ENCODE measurements around the gene ARSA. TPM values are rescaled to one million over a fixed set of nuclear protein-coding genes. Genes with fewer than 3 reads are reported as not detected.
"Not testable (repeated sequence)": the region's sequence is repeated elsewhere in the genome, so short reads cannot be mapped to it uniquely, and the experiment has no call there.

Gene ARSA
- total and polyA plus RNA-seq, 4 donors, result 9.8 to 47.1 (median 32.4) TPM

- Histone ChIP-seq H3K27me3 (ENCODE audit: control insufficient read depth, insufficient read depth, low read length) (no peaks in the 10 kb centered on the region), H3K36me3 (ENCODE audit: control insufficient read depth, insufficient read depth, low read length) (peaks cover 57% of the 10 kb centered on the region), H3K4me3 (ENCODE audit: low read depth, low read length) (no peak overlapping the region), H3K4me1 (ENCODE audit: control insufficient read depth, insufficient read depth, low read length) (no peaks in the 10 kb centered on the region), H3K27ac (ENCODE audit: low read depth, low read length) (no peak overlapping the region), H3K9me3 (ENCODE audit: control insufficient read depth, insufficient read depth, low read length) (no peaks in the 10 kb centered on the region)
- no peak for DNase-seq (ENCODE audit: low read depth in 4 of 6, low spot score in 6 of 6)
- 68% methylated on average over 2 of the region's 6 CpGs for WGBS (ENCODE audit: insufficient coverage)
These were observed 15.8 kb downstream of the ARSA start for GRCh38 chr22:50612168-50612527.

GRCh38 chr22:50611341-50612060 is 16.5 kb downstream of the ARSA start:
- no peaks in the 10 kb centered on the region for H3K4me1 ChIP-seq (ENCODE audit: control insufficient read depth, insufficient read depth, low read length)
- H3K27ac ChIP-seq (ENCODE audit: low read depth, low read length), result no peak overlapping the region
- 89% methylated on average over 19 of the region's 26 CpGs for WGBS (ENCODE audit: insufficient coverage)
- no peak overlapping the region for H3K4me3 ChIP-seq (ENCODE audit: low read depth, low read length)
- H3K9me3 ChIP-seq (ENCODE audit: control insufficient read depth, insufficient read depth, low read length), result no peaks in the 10 kb centered on the region
- no peak for DNase-seq (ENCODE audit: low read depth in 4 of 6, low spot score in 6 of 6)
- H3K36me3 ChIP-seq (ENCODE audit: control insufficient read depth, insufficient read depth, low read length), result peaks cover 64% of the 10 kb centered on the region
- no peaks in the 10 kb centered on the region for H3K27me3 ChIP-seq (ENCODE audit: control insufficient read depth, insufficient read depth, low read length)

- DNase-seq (ENCODE audit: low read depth in 4 of 6, low spot score in 6 of 6), result no peak
- H3K27me3 ChIP-seq (ENCODE audit: control insufficient read depth, insufficient read depth, low read length), result no peaks in the 10 kb centered on the region
- WGBS (ENCODE audit: insufficient coverage), result 90% methylated on average over 13 of the region's 17 CpGs
- H3K36me3 ChIP-seq (ENCODE audit: control insufficient read depth, insufficient read depth, low read length), result peaks cover 73% of the 10 kb centered on the region
- no peak overlapping the region for H3K4me3 ChIP-seq (ENCODE audit: low read depth, low read length)
- H3K4me1 ChIP-seq (ENCODE audit: control insufficient read depth, insufficient read depth, low read length), result no peaks in the 10 kb centered on the region
- no peak overlapping the region for H3K27ac ChIP-seq (ENCODE audit: low read depth, low read length)
- no peaks in the 10 kb centered on the region for H3K9me3 ChIP-seq (ENCODE audit: control insufficient read depth, insufficient read depth, low read length)
These were observed 17.4 kb downstream of the ARSA start for GRCh38 chr22:50610581-50610980.

- no peak for DNase-seq (ENCODE audit: low read depth in 4 of 6, low spot score in 6 of 6)
- Histone ChIP-seq H3K4me1 (ENCODE audit: control insufficient read depth, insufficient read depth, low read length) (no peaks in the 10 kb centered on the region), H3K36me3 (ENCODE audit: control insufficient read depth, insufficient read depth, low read length) (peaks cover 78% of the 10 kb centered on the region), H3K27me3 (ENCODE audit: control insufficient read depth, insufficient read depth, low read length) (no peaks in the 10 kb centered on the region), H3K9me3 (ENCODE audit: control insufficient read depth, insufficient read depth, low read length) (no peaks in the 10 kb centered on the region), H3K27ac (ENCODE audit: low read depth, low read length) (no peak overlapping the region), H3K4me3 (ENCODE audit: low read depth, low read length) (no peak overlapping the region)
- WGBS (ENCODE audit: insufficient coverage), result 69% methylated on average over 11 of the region's 11 CpGs
These were observed 17.9 kb downstream of the ARSA start for GRCh38 chr22:50610041-50610451.

- Histone ChIP-seq H3K36me3 (ENCODE audit: control insufficient read depth, insufficient read depth, low read length) (peaks cover 83% of the 10 kb centered on the region), H3K9me3 (ENCODE audit: control insufficient read depth, insufficient read depth, low read length) (no peaks in the 10 kb centered on the region), H3K4me1 (ENCODE audit: control insufficient read depth, insufficient read depth, low read length) (no peaks in the 10 kb centered on the region), H3K4me3 (ENCODE audit: low read depth, low read length) (no peak overlapping the region), H3K27ac (ENCODE audit: low read depth, low read length) (no peak overlapping the region), H3K27me3 (ENCODE audit: control insufficient read depth, insufficient read depth, low read length) (no peaks in the 10 kb centered on the region)
- DNase-seq (ENCODE audit: low read depth in 4 of 6, low spot score in 6 of 6), result no peak
- 87% methylated on average over 12 of the region's 12 CpGs for WGBS (ENCODE audit: insufficient coverage)
These were observed 18.4 kb downstream of the ARSA start for GRCh38 chr22:50609599-50609998.

GRCh38 chr22:50608996-50609395 is 19.0 kb downstream of the ARSA start:
- Histone ChIP-seq H3K27me3 (ENCODE audit: control insufficient read depth, insufficient read depth, low read length) (no peaks in the 10 kb centered on the region), H3K27ac (ENCODE audit: low read depth, low read length) (no peak overlapping the region), H3K4me1 (ENCODE audit: control insufficient read depth, insufficient read depth, low read length) (no peaks in the 10 kb centered on the region), H3K36me3 (ENCODE audit: control insufficient read depth, insufficient read depth, low read length) (peaks cover 87% of the 10 kb centered on the region), H3K9me3 (ENCODE audit: control insufficient read depth, insufficient read depth, low read length) (no peaks in the 10 kb centered on the region), H3K4me3 (ENCODE audit: low read depth, low read length) (no peak overlapping the region)
- WGBS (ENCODE audit: insufficient coverage), result 88% methylated on average over 7 of the region's 10 CpGs
- no peak for DNase-seq (ENCODE audit: low read depth in 4 of 6, low spot score in 6 of 6)

GRCh38 chr22:50608058-50608840 is 19.7 kb downstream of the ARSA start:
- not testable (repeated sequence) for H3K27ac ChIP-seq (ENCODE audit: low read depth, low read length); H3K9me3 ChIP-seq (ENCODE audit: control insufficient read depth, insufficient read depth, low read length); H3K27me3 ChIP-seq (ENCODE audit: control insufficient read depth, insufficient read depth, low read length); DNase-seq (ENCODE audit: low read depth in 4 of 6, low spot score in 6 of 6); H3K4me1 ChIP-seq (ENCODE audit: control insufficient read depth, insufficient read depth, low read length); H3K4me3 ChIP-seq (ENCODE audit: low read depth, low read length)
- H3K36me3 ChIP-seq (ENCODE audit: control insufficient read depth, insufficient read depth, low read length), result peaks cover 94% of the 10 kb centered on the region
- 86% methylated on average over 39 of the region's 39 CpGs for WGBS (ENCODE audit: insufficient coverage)

- Histone ChIP-seq H3K36me3 (ENCODE audit: control insufficient read depth, insufficient read depth, low read length) (peaks cover 97% of the 10 kb centered on the region), H3K9me3 (ENCODE audit: control insufficient read depth, insufficient read depth, low read length) (no peaks in the 10 kb centered on the region), H3K27ac (ENCODE audit: low read depth, low read length) (no peak overlapping the region), H3K4me1 (ENCODE audit: control insufficient read depth, insufficient read depth, low read length) (peaks cover 3% of the 10 kb centered on the region), H3K27me3 (ENCODE audit: control insufficient read depth, insufficient read depth, low read length) (no peaks in the 10 kb centered on the region), H3K4me3 (ENCODE audit: low read depth, low read length) (no peak overlapping the region)
- no peak for DNase-seq (ENCODE audit: low read depth in 4 of 6, low spot score in 6 of 6)
- 69% methylated on average over 6 of the region's 6 CpGs for WGBS (ENCODE audit: insufficient coverage)
These were observed 20.3 kb downstream of the ARSA start for GRCh38 chr22:50607659-50608020.

GRCh38 chr22:50606946-50607658 is 20.9 kb downstream of the ARSA start:
- H3K9me3 ChIP-seq (ENCODE audit: control insufficient read depth, insufficient read depth, low read length), result no peaks in the 10 kb centered on the region
- no peak overlapping the region for H3K27ac ChIP-seq (ENCODE audit: low read depth, low read length)
- H3K4me3 ChIP-seq (ENCODE audit: low read depth, low read length), result no peak overlapping the region
- no peak for DNase-seq (ENCODE audit: low read depth in 4 of 6, low spot score in 6 of 6)
- peaks cover 9% of the 10 kb centered on the region for H3K4me1 ChIP-seq (ENCODE audit: control insufficient read depth, insufficient read depth, low read length)
- 79% methylated on average over 16 of the region's 18 CpGs for WGBS (ENCODE audit: insufficient coverage)
- H3K27me3 ChIP-seq (ENCODE audit: control insufficient read depth, insufficient read depth, low read length), result no peaks in the 10 kb centered on the region
- H3K36me3 ChIP-seq (ENCODE audit: control insufficient read depth, insufficient read depth, low read length), result peaks cover 94% of the 10 kb centered on the region

All from spinal cord (tissue), 10 donors.